ENCODE measurements around the gene HMGXB4. TPM values are rescaled to one million over a fixed set of nuclear protein-coding genes. Genes with fewer than 3 reads are reported as not detected.

HMGXB4 gene
- total and polyA plus RNA-seq, 2 of the 8 experiments (the other 6 are each of a cell fraction or from before 2014, with no cell fraction given), result 20.9 to 41.3 TPM

- H3K36me3 ChIP-seq (ENCODE audit: control insufficient read depth in 2 of 4, insufficient read depth in 4 of 4, low read length in 3 of 4), result peaks cover 5 to 13% (median 8%) of the 10 kb centered on the region in 4 experiments; a peak in 6 of 8 replicates
- 94% methylated on average over 15 of the region's 15 CpGs; no CpG with 5 or more reads in 1 of the 2 experiments for WGBS, 2 experiments (ENCODE audit: extremely low coverage in 1 of 2, insufficient coverage in 1 of 2, insufficient read length in 1 of 2, insufficient replicate concordance in 2 of 2, low coverage in 1 of 2, low lambda C conversion rate in 2 of 2, missing lambda C conversion rate in 1 of 2)
- no peak overlapping the region for H2BK5ac ChIP-seq (ENCODE audit: low read depth, low read length)
- no peak overlapping the region for H4K5ac ChIP-seq (ENCODE audit: insufficient read length, low read depth, low read length)
- ChIA-PET CTCF (ENCODE audit: partially characterized antibody) (no interaction called here), POLR2A (ENCODE audit: partially characterized antibody) (no interaction called here)
- no peak overlapping the region for H3K27ac ChIP-seq (ENCODE audit: low read depth, low read length)
- FAIRE-seq, result no peak
- no peak overlapping the region for H3K4me3 ChIP-seq (ENCODE audit: extremely low read depth in 1 of 4, insufficient read depth in 2 of 4, low read depth in 3 of 4, low read length in 4 of 4)
- H2BK120ac ChIP-seq (replicated peaks; ENCODE audit: low read depth, low read length), result no peak overlapping the region
- H2BK15ac ChIP-seq (ENCODE audit: low read length), result no peak overlapping the region
- no peaks in the 10 kb centered on the region for H3K9me3 ChIP-seq (ENCODE audit: insufficient read depth in 2 of 2, low read depth in 1 of 2, low read length in 1 of 2)
- H3K79me2 ChIP-seq (ENCODE audit: control insufficient read depth in 1 of 2, insufficient read depth in 2 of 2, low read length in 2 of 2), result no peaks in the 10 kb centered on the region
- no peak for TF ChIP-seq CREB1 (IDR thresholded peaks at IDR 0.05)
- no peak for TF ChIP-seq SIX5 (IDR thresholded peaks at IDR 0.05; ENCODE audit: low read depth, low read length)
- no peak for TF ChIP-seq SP2 (IDR thresholded peaks at IDR 0.05; ENCODE audit: low read length)
- TF ChIP-seq YY1 (IDR thresholded peaks at IDR 0.05; ENCODE audit: low read depth, low read length), result no peak
- TF ChIP-seq SRF (IDR thresholded peaks at IDR 0.05; ENCODE audit: low read depth, low read length), result no peak
- no peak for TF ChIP-seq SUZ12 (IDR thresholded peaks at IDR 0.05; ENCODE audit: low read length)
- no peak for TF ChIP-seq POU5F1 (IDR thresholded peaks at IDR 0.05; ENCODE audit: low read depth, low read length)
- TF ChIP-seq TAF7 (optimal IDR thresholded peaks at IDR 0.05; ENCODE audit: borderline replicate concordance, low read depth, low read length), result no peak
- no peak for TF ChIP-seq SAP30 (IDR thresholded peaks at IDR 0.05; ENCODE audit: insufficient read depth, insufficient replicate concordance, low read length)
- TF ChIP-seq TEAD4 (IDR thresholded peaks at IDR 0.05; ENCODE audit: low read depth, low read length), result no peak
- no peak for TF ChIP-seq TCF12 (IDR thresholded peaks at IDR 0.05; ENCODE audit: low read depth, low read length)
- TF ChIP-seq JUND (IDR thresholded peaks at IDR 0.05; ENCODE audit: low read length), result no peak
- no peak for TF ChIP-seq RNF2 (IDR thresholded peaks at IDR 0.05; ENCODE audit: borderline replicate concordance, low read depth, low read length, missing control alignments, poor library complexity, severe bottlenecking)
- TF ChIP-seq CEBPB (IDR thresholded peaks at IDR 0.05; ENCODE audit: low read depth, low read length), result no peak
- TF ChIP-seq BRCA1 (IDR thresholded peaks at IDR 0.05; ENCODE audit: low read depth, low read length), result no peak
- no peak for TF ChIP-seq GTF2F1 (IDR thresholded peaks at IDR 0.05; ENCODE audit: borderline replicate concordance, low read depth, low read length)
- H3K9ac ChIP-seq (replicated peaks in 1 of 4; ENCODE audit: extremely low read depth in 1 of 4, low read depth in 3 of 4, low read length in 3 of 4), result no peak overlapping the region
- no peaks in the 10 kb centered on the region for H3K27me3 ChIP-seq (replicated peaks in 1 of 4; ENCODE audit: control insufficient read depth in 3 of 4, extremely low read depth in 1 of 4, insufficient read depth in 3 of 4, low read length in 3 of 4)
- H3K23ac ChIP-seq (ENCODE audit: insufficient read length), result no peak overlapping the region
- peaks cover 3% of the 10 kb centered on the region in 2 experiments for H4K20me1 ChIP-seq (replicated peaks in 1 of 2; ENCODE audit: control insufficient read depth in 1 of 2, insufficient read depth in 2 of 2, low read length in 2 of 2)
- no peaks in the 10 kb centered on the region; the same call in none of the 2 replicates for H3K79me1 ChIP-seq (ENCODE audit: low read depth, low read length)
- no peak for DNase-seq (ENCODE audit: low read depth in 1 of 2, low spot score in 2 of 2)
- H3K14ac ChIP-seq (ENCODE audit: insufficient read length), result no peak overlapping the region
- no peak overlapping the region for H2AFZ ChIP-seq (ENCODE audit: low read length)
- no peak overlapping the region for H2BK20ac ChIP-seq (ENCODE audit: low read length)
- no peak overlapping the region for H4K91ac ChIP-seq (replicated peaks; ENCODE audit: insufficient read length, low read length)
- no peaks in the 10 kb centered on the region for H3K23me2 ChIP-seq (ENCODE audit: low read depth, low read length)
- no peak overlapping the region for H3K56ac ChIP-seq (replicated peaks; ENCODE audit: insufficient read length, low read depth, low read length)
- H2AK5ac ChIP-seq (ENCODE audit: low read depth, low read length), result no peak overlapping the region
- no peak overlapping the region for H3K4me2 ChIP-seq (ENCODE audit: insufficient read depth in 1 of 2, low read depth in 2 of 2, low read length in 2 of 2)
- H4K8ac ChIP-seq (ENCODE audit: extremely low read depth, insufficient read depth, low read length), result no peak overlapping the region
- H3K4ac ChIP-seq (replicated peaks; ENCODE audit: insufficient read length, low read depth, low read length), result no peak overlapping the region
- H3K4me1 ChIP-seq (replicated peaks in 1 of 4; ENCODE audit: control insufficient read depth in 3 of 4, insufficient read depth in 4 of 4, low read length in 3 of 4), result no peaks in the 10 kb centered on the region
- no peak overlapping the region for H2BK12ac ChIP-seq (ENCODE audit: low read depth, low read length)
- H3K18ac ChIP-seq (ENCODE audit: extremely low read depth, low read length), result no peak overlapping the region
Measured at GRCh38 chr22:35322893-35323292, 65.6 kb downstream of the HMGXB4 start.

Measured in H1 (cell line).